Uterus (tissue), 2 donors: ENCODE data around the gene MACROD1.

Experiments
- POLR2A ChIP-seq, 2 donors: fragments of 450-650 bp; IDR thresholded peaks; one replicate each; pipeline ENCODE4 v1.6.1; 2016; ENCODE audit warnings: antibody characterized with exemption in 2 of 2, mild to moderate bottlenecking in 1 of 2, moderate library complexity in 1 of 2
- TF ChIP-seq, protein P1 (sequence below), 4 experiments: fragments of 200-600 bp in 2 of 4; fragments of 450-650 bp in 2 of 4; sonication (generic) in 2 of 4; IDR thresholded peaks; one replicate each; pipeline ENCODE4 v1.5.1; 2016 to 2019; ENCODE audit warnings: antibody characterized with exemption in 4 of 4, mild to moderate bottlenecking in 2 of 4, moderate library complexity in 1 of 4

- no peak for TF ChIP-seq POLR2A (IDR thresholded peaks at IDR 0.05)
- TF ChIP-seq, protein P1, sequence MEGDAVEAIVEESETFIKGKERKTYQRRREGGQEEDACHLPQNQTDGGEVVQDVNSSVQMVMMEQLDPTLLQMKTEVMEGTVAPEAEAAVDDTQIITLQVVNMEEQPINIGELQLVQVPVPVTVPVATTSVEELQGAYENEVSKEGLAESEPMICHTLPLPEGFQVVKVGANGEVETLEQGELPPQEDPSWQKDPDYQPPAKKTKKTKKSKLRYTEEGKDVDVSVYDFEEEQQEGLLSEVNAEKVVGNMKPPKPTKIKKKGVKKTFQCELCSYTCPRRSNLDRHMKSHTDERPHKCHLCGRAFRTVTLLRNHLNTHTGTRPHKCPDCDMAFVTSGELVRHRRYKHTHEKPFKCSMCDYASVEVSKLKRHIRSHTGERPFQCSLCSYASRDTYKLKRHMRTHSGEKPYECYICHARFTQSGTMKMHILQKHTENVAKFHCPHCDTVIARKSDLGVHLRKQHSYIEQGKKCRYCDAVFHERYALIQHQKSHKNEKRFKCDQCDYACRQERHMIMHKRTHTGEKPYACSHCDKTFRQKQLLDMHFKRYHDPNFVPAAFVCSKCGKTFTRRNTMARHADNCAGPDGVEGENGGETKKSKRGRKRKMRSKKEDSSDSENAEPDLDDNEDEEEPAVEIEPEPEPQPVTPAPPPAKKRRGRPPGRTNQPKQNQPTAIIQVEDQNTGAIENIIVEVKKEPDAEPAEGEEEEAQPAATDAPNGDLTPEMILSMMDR (IDR thresholded peaks at IDR 0.05), result no peak
Observed at GRCh38 chr11:63999349-64000025, 166.4 kb downstream of the MACROD1 start.
